Nucleus accumbens (tissue), 56 donors: ENCODE data around the gene LECT2.
A peak's percentile ranks its signal among the peaks of the same experiment; 100 is the strongest.

ENCODE experiments used
- DNase-seq, 56 donors: peaks; one replicate each; lab custom pipeline; 2025; lab: John Stamatoyannopoulos, UW

The LECT2 gene

GRCh38 chr5:135942202-135942771, 12.5 kb downstream of the LECT2 start:
- no peak for DNase-seq

- DNase-seq = no peak
These were observed 13.1 kb downstream of the LECT2 start for GRCh38 chr5:135941711-135942110.

- no peak for DNase-seq
These were observed 17.4 kb downstream of the LECT2 start for GRCh38 chr5:135937245-135937911.

GRCh38 chr5:135934939-135935338, 19.8 kb downstream of the LECT2 start:
- no peak for DNase-seq

- DNase-seq = no peak
These were observed 23.9 kb downstream of the LECT2 start for GRCh38 chr5:135930949-135931295.

- DNase-seq = peak in 1 of 56 donors; percentile 1
These were observed 24.5 kb downstream of the LECT2 start for GRCh38 chr5:135930029-135930948.

GRCh38 chr5:135921388-135921787, 33.4 kb downstream of the LECT2 start:
- DNase-seq = no peak

- DNase-seq = no peak
These were observed 34.6 kb downstream of the LECT2 start for GRCh38 chr5:135920199-135920598.

GRCh38 chr5:135916638-135917263, 38.0 kb downstream of the LECT2 start:
- no peak for DNase-seq

GRCh38 chr5:135915466-135916001, 39.2 kb downstream of the LECT2 start:
- DNase-seq = no peak

- DNase-seq = no peak
These were observed 40.8 kb downstream of the LECT2 start for GRCh38 chr5:135913713-135914626.

- DNase-seq = no peak
These were observed 49.6 kb downstream of the LECT2 start for GRCh38 chr5:135905144-135905543.

- DNase-seq = no peak
These were observed 53.1 kb downstream of the LECT2 start for GRCh38 chr5:135901633-135902032.

GRCh38 chr5:135900276-135900675, 54.5 kb downstream of the LECT2 start:
- DNase-seq = peak in 1 of 56 donors; percentile 15

GRCh38 chr5:135898651-135899050, 56.1 kb downstream of the LECT2 start:
- DNase-seq = no peak
